ENCODE results near the gene SPIRE1. TPM values are rescaled to one million over a fixed set of nuclear protein-coding genes. Genes with fewer than 3 reads are reported as not detected.

Gene SPIRE1
- total RNA-seq, 1 donor from 2014 or later, result 42.4 TPM

- Histone ChIP-seq H3K36me3 (peaks cover 11% of the 10 kb centered on the region), H3K27ac (replicated peaks) (no peak overlapping the region), H3K4me3 (no peak overlapping the region), H3K4me1 (peaks cover 13% of the 10 kb centered on the region), H3K9me3 (replicated peaks) (no peaks in the 10 kb centered on the region), H3K27me3 (ENCODE audit: low read depth) (no peaks in the 10 kb centered on the region)
- no peak for TF ChIP-seq CTCF (IDR thresholded peaks at IDR 0.05; ENCODE audit: borderline replicate concordance)
- DNase-seq, result no peak
- intact Hi-C loops (cut with micrococcal nuclease), result loop anchor here (10.0 kb wide), 1 partner anchor 174 kb away; no protein-coding TSS in a partner anchor
Measured at GRCh38 chr18:12470382-12471075, 187.4 kb downstream of the SPIRE1 start.

- H3K27me3 ChIP-seq (ENCODE audit: low read depth), result no peaks in the 10 kb centered on the region
- intact Hi-C loops (cut with micrococcal nuclease), result no loop called here
Measured at GRCh38 chr18:12468445-12468844, 189.5 kb downstream of the SPIRE1 start.

GRCh38 chr18:12464731-12465130 is 193.2 kb downstream of the SPIRE1 start:
- no peak for DNase-seq
- no peak for TF ChIP-seq CTCF (IDR thresholded peaks at IDR 0.05; ENCODE audit: borderline replicate concordance)
- H3K27ac ChIP-seq (replicated peaks), result no peak overlapping the region
- no peaks in the 10 kb centered on the region for H3K9me3 ChIP-seq (replicated peaks)
- no peak overlapping the region for H3K4me3 ChIP-seq
- peaks cover 41% of the 10 kb centered on the region for H3K36me3 ChIP-seq
- H3K27me3 ChIP-seq (ENCODE audit: low read depth), result no peaks in the 10 kb centered on the region
- H3K4me1 ChIP-seq, result peaks cover 11% of the 10 kb centered on the region
- intact Hi-C loops (cut with micrococcal nuclease), result no loop called here

More at GRCh38 chr18:12468445-12468844, 189.5 kb downstream of the SPIRE1 start:
- H3K4me3 ChIP-seq, result no peak overlapping the region
- H3K36me3 ChIP-seq, result peaks cover 15% of the 10 kb centered on the region
- H3K27ac ChIP-seq (replicated peaks), result no peak overlapping the region
- peaks cover 13% of the 10 kb centered on the region for H3K4me1 ChIP-seq
- no peak for DNase-seq
- TF ChIP-seq CTCF (IDR thresholded peaks at IDR 0.05; ENCODE audit: borderline replicate concordance), result no peak
- H3K9me3 ChIP-seq (replicated peaks), result no peaks in the 10 kb centered on the region

GRCh38 chr18:12463191-12463590 is 194.7 kb downstream of the SPIRE1 start:
- DNase-seq, result no peak
- Histone ChIP-seq H3K27me3 (ENCODE audit: low read depth) (no peaks in the 10 kb centered on the region), H3K36me3 (peaks cover 54% of the 10 kb centered on the region), H3K9me3 (replicated peaks) (no peaks in the 10 kb centered on the region), H3K27ac (replicated peaks) (no peak overlapping the region), H3K4me1 (peaks cover 11% of the 10 kb centered on the region), H3K4me3 (no peak overlapping the region)
- TF ChIP-seq CTCF (IDR thresholded peaks at IDR 0.05; ENCODE audit: borderline replicate concordance), result no peak
- intact Hi-C loops (cut with micrococcal nuclease), result no loop called here

- Histone ChIP-seq H3K27ac (replicated peaks) (no peak overlapping the region), H3K9me3 (replicated peaks) (no peaks in the 10 kb centered on the region), H3K36me3 (peaks cover 54% of the 10 kb centered on the region), H3K4me3 (no peak overlapping the region), H3K27me3 (ENCODE audit: low read depth) (no peaks in the 10 kb centered on the region), H3K4me1 (peaks cover 11% of the 10 kb centered on the region)
- no peak for TF ChIP-seq CTCF (IDR thresholded peaks at IDR 0.05; ENCODE audit: borderline replicate concordance)
- intact Hi-C loops (cut with micrococcal nuclease), result no loop called here
- DNase-seq, result no peak
Measured at GRCh38 chr18:12462242-12462641, 195.7 kb downstream of the SPIRE1 start.
